ENCODE data around the gene TANGO2. TPM values are rescaled to one million over a fixed set of nuclear protein-coding genes. Genes with fewer than 3 reads are reported as not detected.

The TANGO2 gene
- polyA plus RNA-seq, 1 of the 3 experiments (the other 2 are of a cell fraction) = 20.7 TPM

DNA sequence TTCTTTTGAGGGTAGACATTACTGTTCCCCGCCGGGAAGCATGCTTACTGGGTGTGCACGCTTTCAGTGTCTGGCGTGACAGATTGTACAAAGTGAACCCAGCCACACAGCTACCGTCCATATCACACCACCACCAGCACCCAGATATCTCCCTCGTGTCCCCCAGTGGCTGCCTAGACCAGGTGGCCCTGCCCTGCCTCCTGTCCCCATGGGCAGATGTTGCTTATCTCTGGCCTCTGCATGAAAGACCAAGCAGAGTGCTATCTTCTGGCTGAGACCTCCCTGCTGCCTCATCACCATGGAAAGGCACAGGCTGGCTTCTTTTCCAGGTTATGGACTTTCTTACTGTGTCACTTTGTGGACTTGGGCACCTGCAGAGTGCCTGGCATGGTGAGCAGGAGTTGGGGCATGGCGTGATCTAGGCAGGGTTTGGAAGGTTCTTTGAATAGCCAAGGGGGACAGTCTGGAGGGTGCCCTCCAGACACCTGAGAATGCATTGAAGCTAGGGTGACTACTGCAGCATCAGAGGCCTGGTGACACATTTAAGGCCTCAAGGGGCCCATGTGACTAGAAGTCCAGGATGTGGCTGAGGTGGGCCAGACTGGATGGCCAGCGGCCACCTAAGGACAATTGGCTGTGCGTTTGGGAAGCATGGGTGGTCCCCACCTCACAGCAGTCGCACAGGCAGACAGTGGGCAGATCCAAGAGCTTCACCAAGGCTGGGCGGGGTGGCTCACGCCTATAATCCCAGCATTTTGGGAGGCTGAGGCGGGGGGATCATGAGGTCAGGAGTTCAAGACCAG, 4.7 kb downstream of the TANGO2 start:
- Histone ChIP-seq H3K36me3 (replicated peaks in 1 of 2; ENCODE audit: control insufficient read depth in 1 of 2, insufficient read depth in 2 of 2, low read length in 1 of 2) (no peaks in the 10 kb centered on the region), H3K27ac (ENCODE audit: low read depth in 2 of 2, low read length in 1 of 2) (no peak overlapping the region), H3F3A (replicated peaks; ENCODE audit: insufficient read depth) (no peaks in the 10 kb centered on the region), H3K79me2 (ENCODE audit: insufficient read depth) (peaks cover 62% of the 10 kb centered on the region), H3K9ac (no peak overlapping the region), H3K4me2 (no peak overlapping the region), H2AFZ (ENCODE audit: low read depth) (no peak overlapping the region), H3K9me3 (no peaks in the 10 kb centered on the region), H4K20me1 (ENCODE audit: insufficient read depth) (peaks cover 23% of the 10 kb centered on the region; the same call in 1 of the 2 replicates), H3K27me3 (ENCODE audit: insufficient read depth) (no peaks in the 10 kb centered on the region), H3K4me1 (ENCODE audit: control insufficient read depth in 1 of 2, insufficient read depth in 2 of 2, low read depth in 1 of 2, low read length in 1 of 2) (peaks cover 0 to 31% of the 10 kb centered on the region in 2 experiments; a peak in 1 of 4 replicates), H3K4me3 (ENCODE audit: low read depth in 2 of 2, low read length in 1 of 2) (no peak overlapping the region), H3K9me2 (no peaks in the 10 kb centered on the region)
- DNase-seq = no peak
- TF ChIP-seq FOXM1 (IDR thresholded peaks at IDR 0.05; ENCODE audit: low read depth) = no peak
- ChIA-PET CTCF (interaction anchor here (0.7 to 2.2 kb wide), 4 partner anchors 12 to 64 kb away, joined by 3 to 8 read pairs (median 3); no protein-coding TSS in a partner anchor), POLR2A (no interaction called here)
- WGBS (ENCODE audit: low lambda C conversion rate) = 93% methylated on average over 6 of the region's 13 CpGs

DNA sequence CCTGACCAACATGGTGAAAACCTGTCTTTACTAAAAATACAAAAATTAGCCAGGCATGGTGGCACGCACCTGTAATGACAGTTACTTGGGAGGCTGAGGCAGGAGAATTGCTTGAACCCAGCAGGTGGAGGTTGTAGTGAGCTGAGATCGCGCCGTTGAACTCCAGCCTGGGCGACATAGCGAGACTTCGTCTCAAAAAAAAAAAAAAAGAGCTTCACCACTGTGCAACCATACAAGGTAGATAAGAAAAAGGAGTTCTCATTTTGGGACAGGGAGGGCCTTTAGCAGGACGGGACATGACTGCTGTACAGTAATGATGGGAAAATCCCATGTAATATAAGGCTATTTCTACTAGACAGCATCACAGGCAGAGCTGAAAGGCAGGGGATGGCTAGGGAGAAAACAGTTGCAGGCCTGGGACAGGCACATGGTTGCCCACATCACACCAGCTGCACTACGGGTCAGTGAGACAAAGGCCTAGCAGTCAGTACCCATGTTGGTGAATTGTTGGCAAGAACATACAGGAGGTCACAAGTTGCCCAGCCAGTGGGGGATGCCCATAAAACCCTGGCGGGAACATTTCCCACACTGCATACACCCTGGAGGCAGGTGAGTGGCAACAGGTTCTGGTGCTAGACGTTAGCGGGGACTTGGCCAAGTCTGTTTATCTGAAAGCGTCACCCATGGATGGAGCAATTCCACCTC, 5.4 kb downstream of the TANGO2 start:
- H4K20me1 ChIP-seq (ENCODE audit: insufficient read depth) = peaks cover 25% of the 10 kb centered on the region; the same call in 1 of the 2 replicates
- no peak overlapping the region for H3K27ac ChIP-seq (ENCODE audit: low read depth in 2 of 2, low read length in 1 of 2)
- peaks cover 0 to 28% of the 10 kb centered on the region in 2 experiments; a peak in 1 of 4 replicates for H3K4me1 ChIP-seq (ENCODE audit: control insufficient read depth in 1 of 2, insufficient read depth in 2 of 2, low read depth in 1 of 2, low read length in 1 of 2)
- no peaks in the 10 kb centered on the region for H3F3A ChIP-seq (replicated peaks; ENCODE audit: insufficient read depth)
- no peaks in the 10 kb centered on the region for H3K36me3 ChIP-seq (replicated peaks in 1 of 2; ENCODE audit: control insufficient read depth in 1 of 2, insufficient read depth in 2 of 2, low read length in 1 of 2)
- CTCF ChIA-PET = interaction anchor here (0.7 to 2.2 kb wide), 4 partner anchors 13 to 65 kb away, joined by 3 to 8 read pairs (median 3); no protein-coding TSS in a partner anchor
- H3K79me2 ChIP-seq (ENCODE audit: insufficient read depth) = peaks cover 61% of the 10 kb centered on the region
- H2AFZ ChIP-seq (ENCODE audit: low read depth) = no peak overlapping the region
- TF ChIP-seq EZH2phosphoT487 (IDR thresholded peaks at IDR 0.05; ENCODE audit: borderline replicate concordance, low read depth) = no peak
- TF ChIP-seq FOXM1 (IDR thresholded peaks at IDR 0.05; ENCODE audit: low read depth) = no peak
- no peak for TF ChIP-seq TCF12 (IDR thresholded peaks at IDR 0.05)
- TF ChIP-seq, protein P1, sequence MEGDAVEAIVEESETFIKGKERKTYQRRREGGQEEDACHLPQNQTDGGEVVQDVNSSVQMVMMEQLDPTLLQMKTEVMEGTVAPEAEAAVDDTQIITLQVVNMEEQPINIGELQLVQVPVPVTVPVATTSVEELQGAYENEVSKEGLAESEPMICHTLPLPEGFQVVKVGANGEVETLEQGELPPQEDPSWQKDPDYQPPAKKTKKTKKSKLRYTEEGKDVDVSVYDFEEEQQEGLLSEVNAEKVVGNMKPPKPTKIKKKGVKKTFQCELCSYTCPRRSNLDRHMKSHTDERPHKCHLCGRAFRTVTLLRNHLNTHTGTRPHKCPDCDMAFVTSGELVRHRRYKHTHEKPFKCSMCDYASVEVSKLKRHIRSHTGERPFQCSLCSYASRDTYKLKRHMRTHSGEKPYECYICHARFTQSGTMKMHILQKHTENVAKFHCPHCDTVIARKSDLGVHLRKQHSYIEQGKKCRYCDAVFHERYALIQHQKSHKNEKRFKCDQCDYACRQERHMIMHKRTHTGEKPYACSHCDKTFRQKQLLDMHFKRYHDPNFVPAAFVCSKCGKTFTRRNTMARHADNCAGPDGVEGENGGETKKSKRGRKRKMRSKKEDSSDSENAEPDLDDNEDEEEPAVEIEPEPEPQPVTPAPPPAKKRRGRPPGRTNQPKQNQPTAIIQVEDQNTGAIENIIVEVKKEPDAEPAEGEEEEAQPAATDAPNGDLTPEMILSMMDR (IDR thresholded peaks at IDR 0.05) = no peak
- TF ChIP-seq POLR2AphosphoS5 (IDR thresholded peaks at IDR 0.05; ENCODE audit: low read depth, low read length) = no peak
- TF ChIP-seq NRF1 (IDR thresholded peaks at IDR 0.05; ENCODE audit: low read depth, low read length) = no peak
- no peak for TF ChIP-seq CHD2 (IDR thresholded peaks at IDR 0.05; ENCODE audit: low read length, partially characterized antibody)
- TF ChIP-seq, protein P2, sequence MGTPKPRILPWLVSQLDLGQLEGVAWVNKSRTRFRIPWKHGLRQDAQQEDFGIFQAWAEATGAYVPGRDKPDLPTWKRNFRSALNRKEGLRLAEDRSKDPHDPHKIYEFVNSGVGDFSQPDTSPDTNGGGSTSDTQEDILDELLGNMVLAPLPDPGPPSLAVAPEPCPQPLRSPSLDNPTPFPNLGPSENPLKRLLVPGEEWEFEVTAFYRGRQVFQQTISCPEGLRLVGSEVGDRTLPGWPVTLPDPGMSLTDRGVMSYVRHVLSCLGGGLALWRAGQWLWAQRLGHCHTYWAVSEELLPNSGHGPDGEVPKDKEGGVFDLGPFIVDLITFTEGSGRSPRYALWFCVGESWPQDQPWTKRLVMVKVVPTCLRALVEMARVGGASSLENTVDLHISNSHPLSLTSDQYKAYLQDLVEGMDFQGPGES (IDR thresholded peaks at IDR 0.05; ENCODE audit: low read depth, low read length) = no peak
- TF ChIP-seq FOSL2 (IDR thresholded peaks at IDR 0.05; ENCODE audit: borderline replicate concordance, low read depth) = no peak
- no peak for TF ChIP-seq NFIC (IDR thresholded peaks at IDR 0.05; ENCODE audit: borderline replicate concordance)
- TF ChIP-seq YY1 (IDR thresholded peaks at IDR 0.05; ENCODE audit: low read depth) = no peak
- TF ChIP-seq, protein P3, sequence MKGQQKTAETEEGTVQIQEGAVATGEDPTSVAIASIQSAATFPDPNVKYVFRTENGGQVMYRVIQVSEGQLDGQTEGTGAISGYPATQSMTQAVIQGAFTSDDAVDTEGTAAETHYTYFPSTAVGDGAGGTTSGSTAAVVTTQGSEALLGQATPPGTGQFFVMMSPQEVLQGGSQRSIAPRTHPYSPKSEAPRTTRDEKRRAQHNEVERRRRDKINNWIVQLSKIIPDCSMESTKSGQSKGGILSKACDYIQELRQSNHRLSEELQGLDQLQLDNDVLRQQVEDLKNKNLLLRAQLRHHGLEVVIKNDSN (IDR thresholded peaks at IDR 0.05; ENCODE audit: borderline replicate concordance, low read depth) = no peak
- no peak for TF ChIP-seq JUND (IDR thresholded peaks at IDR 0.05)
- TF ChIP-seq RCOR1 (IDR thresholded peaks at IDR 0.05; ENCODE audit: low read length) = no peak
- no peak for TF ChIP-seq SIN3A (IDR thresholded peaks at IDR 0.05; ENCODE audit: borderline replicate concordance, low read depth, low read length)
- TF ChIP-seq GABPA (IDR thresholded peaks at IDR 0.05; ENCODE audit: low read depth) = no peak
- TF ChIP-seq TAF1 (IDR thresholded peaks at IDR 0.05; ENCODE audit: borderline replicate concordance, low read depth, low read length) = no peak
- no peak for TF ChIP-seq SMC3 (IDR thresholded peaks at IDR 0.05; ENCODE audit: low read depth, low read length)
- TF ChIP-seq, protein P4, sequence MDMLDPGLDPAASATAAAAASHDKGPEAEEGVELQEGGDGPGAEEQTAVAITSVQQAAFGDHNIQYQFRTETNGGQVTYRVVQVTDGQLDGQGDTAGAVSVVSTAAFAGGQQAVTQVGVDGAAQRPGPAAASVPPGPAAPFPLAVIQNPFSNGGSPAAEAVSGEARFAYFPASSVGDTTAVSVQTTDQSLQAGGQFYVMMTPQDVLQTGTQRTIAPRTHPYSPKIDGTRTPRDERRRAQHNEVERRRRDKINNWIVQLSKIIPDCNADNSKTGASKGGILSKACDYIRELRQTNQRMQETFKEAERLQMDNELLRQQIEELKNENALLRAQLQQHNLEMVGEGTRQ (IDR thresholded peaks at IDR 0.05; ENCODE audit: borderline replicate concordance, low read depth, low read length) = no peak
- POLR2A ChIA-PET = no interaction called here
- no peak overlapping the region for H3K4me3 ChIP-seq (ENCODE audit: low read depth in 2 of 2, low read length in 1 of 2)
- DNase-seq = no peak
- H3K27me3 ChIP-seq (ENCODE audit: insufficient read depth) = no peaks in the 10 kb centered on the region
- no peak overlapping the region for H3K9ac ChIP-seq
- 97% methylated on average over 13 of the region's 13 CpGs for WGBS (ENCODE audit: low lambda C conversion rate)
- no peak overlapping the region for H3K4me2 ChIP-seq
- H3K9me3 ChIP-seq = no peaks in the 10 kb centered on the region
- H3K9me2 ChIP-seq = no peaks in the 10 kb centered on the region
